ENCODE data around the gene PLEKHM3. TPM values are rescaled to one million over a fixed set of nuclear protein-coding genes. Genes with fewer than 3 reads are reported as not detected.

The PLEKHM3 gene
- total and polyA plus RNA-seq, 2 of the 13 experiments (the other 11 are each of a cell fraction or from before 2014, with no cell fraction given), result 4.5 to 4.7 TPM

- TF ChIP-seq NFE2L1 (CRISPR knock-in tag; IDR thresholded peaks at IDR 0.05; ENCODE audit: borderline replicate concordance), result no peak
- TF ChIP-seq FOXK2 (IDR thresholded peaks at IDR 0.05), result no peak
- no peak for TF ChIP-seq HOXD1 (CRISPR knock-in tag; IDR thresholded peaks at IDR 0.05)
- no peak for TF ChIP-seq ZNF121 (CRISPR knock-in tag; IDR thresholded peaks at IDR 0.05)
- no peak for TF ChIP-seq MAFK (conservative IDR thresholded peaks at IDR 0.05 in 1 of 2, IDR thresholded peaks at IDR 0.05 in 1 of 2; ENCODE audit: low read length in 2 of 2)
Measured at GRCh38 chr2:207933396-207934065, 91.8 kb downstream of the PLEKHM3 start (continued).

GRCh38 chr2:207932106-207932505, 93.2 kb downstream of the PLEKHM3 start:
- H4K20me1 ChIP-seq (ENCODE audit: insufficient read depth, low read length), result no peaks in the 10 kb centered on the region
- POLR2A ChIA-PET, result no interaction called here
- CTCF ChIA-PET (ENCODE audit: low intra/inter-chr PET ratio, low total read pairs), result no interaction called here
- H3K79me2 ChIP-seq (ENCODE audit: insufficient read depth, low read length), result no peaks in the 10 kb centered on the region
- H3K9ac ChIP-seq (ENCODE audit: insufficient read depth, low read depth, low read length), result no peak overlapping the region
- DNase-seq (ENCODE audit: low spot score) (no peak), ATAC-seq (no peak), FAIRE-seq (no peak)
- no TSS peak for BruUV-seq (replicated peaks)
- no peak overlapping the region for H3K27ac ChIP-seq (ENCODE audit: extremely low read length, insufficient read depth, low read length)
- H3K9me3 ChIP-seq (ENCODE audit: low read length), result no peaks in the 10 kb centered on the region
- no peak overlapping the region for H3K4me3 ChIP-seq (replicated peaks in 1 of 3; ENCODE audit: insufficient read depth in 1 of 3, low read depth in 2 of 3, low read length in 3 of 3)
- H3K4me1 ChIP-seq (ENCODE audit: insufficient read depth, low read length), result peaks cover 62% of the 10 kb centered on the region
- in situ Hi-C loops (cut with HindIII; ENCODE audit: extremely low pct_ligation_motif_present, low pct_unique_long_range_greater_than_20kb) (no loop called here), intact Hi-C loops (cut with micrococcal nuclease; ENCODE audit: unreplicated experiment) (no loop called here)
- H3K36me3 ChIP-seq (replicated peaks in 1 of 2; ENCODE audit: control insufficient read depth in 1 of 2, insufficient read depth in 2 of 2, low read length in 2 of 2), result 0 out of 5 replicates have a peak, but pooled peaks cover 0 to 3% of the 10 kb centered on the region in 2 experiments
- WGBS (ENCODE audit: low lambda C conversion rate), result 100% methylated on average over 1 of the region's 1 CpG
- H3K27me3 ChIP-seq (ENCODE audit: control insufficient read depth in 1 of 2, insufficient read depth in 2 of 2, low read length in 2 of 2), result no peaks in the 10 kb centered on the region
- TF ChIP-seq SIX1 (CRISPR knock-in tag; IDR thresholded peaks at IDR 0.05; ENCODE audit: borderline replicate concordance) (no peak), NFATC3 (CRISPR knock-in tag; IDR thresholded peaks at IDR 0.05) (no peak), ETV5 (CRISPR knock-in tag; IDR thresholded peaks at IDR 0.05; ENCODE audit: borderline replicate concordance) (no peak)
- no peak overlapping the region for H3K4me2 ChIP-seq (ENCODE audit: low read depth, low read length)
- no peak overlapping the region for H2AFZ ChIP-seq (ENCODE audit: low read length)

All from HepG2 (cell line).